ENCODE data around the gene PSME4. TPM values are rescaled to one million over a fixed set of nuclear protein-coding genes. Genes with fewer than 3 reads are reported as not detected.

PSME4 gene
- total RNA-seq, 2 donors from 2014 or later = 50.1 to 56.0 TPM

GRCh38 chr2:53874401-53874950 lies 96.3 kb downstream of the PSME4 start:
- no peak for ATAC-seq (ENCODE audit: insufficient number of reproducible peaks, low FRiP score, low read depth)
- no peak for TF ChIP-seq CTCF (IDR thresholded peaks at IDR 0.05)

DNA sequence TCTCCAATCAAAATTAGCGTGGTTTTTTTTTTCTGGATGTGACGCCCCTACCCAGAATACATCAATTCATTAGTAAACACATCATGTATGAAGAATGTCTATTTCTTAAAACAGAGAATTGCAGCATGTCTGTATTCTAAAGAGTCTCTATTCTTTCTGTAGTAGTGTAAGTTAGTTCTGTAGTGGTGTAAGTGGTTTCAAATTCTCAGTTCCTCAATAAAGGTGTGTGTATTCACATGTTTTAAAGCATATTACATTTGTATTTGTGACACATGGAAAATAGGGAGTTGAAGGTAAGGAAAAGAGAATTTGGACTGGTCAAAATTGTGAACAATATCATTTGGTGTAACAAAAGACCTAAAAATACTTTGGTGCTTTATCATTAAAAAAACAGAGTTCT lies 103.0 kb downstream of the PSME4 start:
- Histone ChIP-seq H3K27ac (no peak overlapping the region), H3K4me1 (ENCODE audit: control insufficient read depth in 1 of 2, low read depth in 2 of 2) (no peaks in the 10 kb centered on the region), H3K36me3 (peaks cover 32% of the 10 kb centered on the region), H3K9me3 (no peaks in the 10 kb centered on the region), H3K27me3 (replicated peaks; ENCODE audit: insufficient read depth) (no peaks in the 10 kb centered on the region), H3K4me3 (no peak overlapping the region)
- ATAC-seq (ENCODE audit: insufficient number of reproducible peaks, low FRiP score, low read depth) (no peak), DNase-seq (ENCODE audit: low spot score) (no peak)
- TF ChIP-seq CTCF (IDR thresholded peaks at IDR 0.05) = no peak

More at GRCh38 chr2:53874401-53874950, 96.3 kb downstream of the PSME4 start:
- no peak for DNase-seq (ENCODE audit: low spot score)
- Histone ChIP-seq H3K9me3 (no peaks in the 10 kb centered on the region), H3K4me1 (ENCODE audit: control insufficient read depth in 1 of 2, low read depth in 2 of 2) (no peaks in the 10 kb centered on the region), H3K27me3 (replicated peaks; ENCODE audit: insufficient read depth) (no peaks in the 10 kb centered on the region), H3K36me3 (peaks cover 21% of the 10 kb centered on the region), H3K4me3 (no peak overlapping the region), H3K27ac (no peak overlapping the region)

DNA sequence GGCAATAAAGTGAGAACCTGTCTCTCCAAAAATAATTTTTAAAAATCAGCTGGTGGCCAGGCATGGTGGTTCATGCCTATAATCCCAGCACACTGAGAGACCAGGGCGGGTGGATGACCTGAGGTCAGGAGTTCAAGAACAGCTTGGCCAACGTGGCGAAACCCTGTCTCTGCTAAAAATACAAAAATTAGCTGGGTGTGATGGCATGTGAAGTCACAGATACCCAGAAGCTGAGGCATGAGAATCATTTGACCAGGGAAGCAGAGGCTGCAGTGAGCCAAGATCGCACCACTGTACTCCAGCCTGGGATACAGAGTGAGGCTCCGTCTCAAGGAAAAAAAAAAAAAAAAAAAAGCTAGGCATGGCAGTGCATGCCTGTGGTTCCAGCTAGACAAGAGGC lies 103.6 kb downstream of the PSME4 start:
- no peak for TF ChIP-seq CTCF (IDR thresholded peaks at IDR 0.05)
- H3K9me3 ChIP-seq = no peaks in the 10 kb centered on the region
- no peak overlapping the region for H3K27ac ChIP-seq
- no peaks in the 10 kb centered on the region for H3K4me1 ChIP-seq (ENCODE audit: control insufficient read depth in 1 of 2, low read depth in 2 of 2)
- H3K4me3 ChIP-seq = no peak overlapping the region
- DNase-seq (ENCODE audit: low spot score) (no peak), ATAC-seq (ENCODE audit: insufficient number of reproducible peaks, low FRiP score, low read depth) (no peak)
- no peaks in the 10 kb centered on the region for H3K27me3 ChIP-seq (replicated peaks; ENCODE audit: insufficient read depth)
- H3K36me3 ChIP-seq = peaks cover 32% of the 10 kb centered on the region

- no peaks in the 10 kb centered on the region for H3K9me3 ChIP-seq
- H3K27ac ChIP-seq = no peak overlapping the region
- H3K4me3 ChIP-seq = no peak overlapping the region
- H3K4me1 ChIP-seq (ENCODE audit: control insufficient read depth in 1 of 2, low read depth in 2 of 2) = no peaks in the 10 kb centered on the region
- no peaks in the 10 kb centered on the region for H3K27me3 ChIP-seq (replicated peaks; ENCODE audit: insufficient read depth)
- DNase-seq (ENCODE audit: low spot score) (no peak), ATAC-seq (ENCODE audit: insufficient number of reproducible peaks, low FRiP score, low read depth) (no peak)
- no peak for TF ChIP-seq CTCF (IDR thresholded peaks at IDR 0.05)
- peaks cover 30% of the 10 kb centered on the region for H3K36me3 ChIP-seq
Measured at GRCh38 chr2:53865962-53866361, 104.8 kb downstream of the PSME4 start.

GRCh38 chr2:53865264-53865663 lies 105.5 kb downstream of the PSME4 start:
- peaks cover 30% of the 10 kb centered on the region for H3K36me3 ChIP-seq

More at GRCh38 chr2:53865264-53865663, 105.5 kb downstream of the PSME4 start:
- H3K9me3 ChIP-seq = no peaks in the 10 kb centered on the region
- DNase-seq (ENCODE audit: low spot score) = no peak
- H3K4me3 ChIP-seq = no peak overlapping the region
- TF ChIP-seq CTCF (IDR thresholded peaks at IDR 0.05) = no peak
- no peaks in the 10 kb centered on the region for H3K27me3 ChIP-seq (replicated peaks; ENCODE audit: insufficient read depth)
- H3K4me1 ChIP-seq (ENCODE audit: control insufficient read depth in 1 of 2, low read depth in 2 of 2) = no peaks in the 10 kb centered on the region
- ATAC-seq (ENCODE audit: insufficient number of reproducible peaks, low FRiP score, low read depth) = no peak
- H3K27ac ChIP-seq = no peak overlapping the region

All from thoracic aorta (tissue), 2 donors.